ENCODE results near the gene TSTD1.
A peak's percentile ranks its signal among the peaks of the same experiment; 100 is the strongest.
"Not testable (repeated sequence)": the region's sequence is repeated elsewhere in the genome, so short reads cannot be mapped to it uniquely, and the experiment has no call there.

The TSTD1 gene

GRCh38 chr1:161069241-161069640, 30.5 kb upstream of the TSTD1 start:
- no peak for DNase-seq (ENCODE audit: low read depth in 2 of 2)

- DNase-seq (ENCODE audit: low read depth in 2 of 2), result no peak
These were observed 29.8 kb upstream of the TSTD1 start for GRCh38 chr1:161068306-161069234.

- no peak for DNase-seq (ENCODE audit: low read depth in 2 of 2)
These were observed 27.9 kb upstream of the TSTD1 start for GRCh38 chr1:161066694-161067093.

DNA sequence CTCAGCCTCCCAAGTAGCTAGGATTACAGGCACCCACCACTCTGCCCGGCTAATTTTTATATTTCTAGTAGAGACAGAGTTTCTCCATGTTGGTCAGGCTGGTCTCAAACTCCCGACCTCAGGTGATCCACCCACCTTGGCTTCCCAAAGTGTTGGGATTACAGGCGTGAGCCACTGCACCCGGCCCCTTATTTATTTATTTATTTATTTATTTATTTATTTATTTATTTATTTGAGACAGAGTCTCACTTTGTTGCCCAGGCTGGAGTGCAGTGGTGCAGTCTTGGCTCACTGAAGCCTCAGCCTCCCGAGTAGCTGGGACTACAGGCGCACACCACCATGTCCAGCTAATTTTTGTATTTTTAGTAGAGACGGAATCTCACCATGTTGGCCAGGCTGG, 26.9 kb upstream of the TSTD1 start:
- DNase-seq (ENCODE audit: low read depth in 2 of 2), result not testable (repeated sequence)

- not testable (repeated sequence) for DNase-seq (ENCODE audit: low read depth in 2 of 2)
These were observed 25.2 kb upstream of the TSTD1 start for GRCh38 chr1:161063936-161064335.

DNA sequence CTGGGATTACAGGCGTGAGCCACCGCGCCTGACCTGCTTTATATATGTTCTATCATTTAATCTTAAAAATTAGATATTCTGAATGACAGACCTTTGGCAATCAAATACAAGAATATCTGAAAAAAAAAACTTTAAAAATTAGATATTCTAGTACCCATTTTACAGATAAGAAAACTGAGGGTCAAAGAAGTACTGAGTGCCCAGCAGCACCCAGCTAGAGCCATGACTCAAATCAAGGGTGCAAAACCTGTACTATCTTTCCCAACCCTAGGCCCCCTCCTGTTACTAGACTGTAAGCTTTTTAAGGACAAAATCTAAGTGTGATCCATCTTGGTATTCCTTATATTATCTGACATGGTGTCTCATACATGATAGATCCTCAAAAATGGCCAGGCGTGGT, 22.7 kb upstream of the TSTD1 start:
- DNase-seq (ENCODE audit: low read depth in 2 of 2), result no peak

DNA sequence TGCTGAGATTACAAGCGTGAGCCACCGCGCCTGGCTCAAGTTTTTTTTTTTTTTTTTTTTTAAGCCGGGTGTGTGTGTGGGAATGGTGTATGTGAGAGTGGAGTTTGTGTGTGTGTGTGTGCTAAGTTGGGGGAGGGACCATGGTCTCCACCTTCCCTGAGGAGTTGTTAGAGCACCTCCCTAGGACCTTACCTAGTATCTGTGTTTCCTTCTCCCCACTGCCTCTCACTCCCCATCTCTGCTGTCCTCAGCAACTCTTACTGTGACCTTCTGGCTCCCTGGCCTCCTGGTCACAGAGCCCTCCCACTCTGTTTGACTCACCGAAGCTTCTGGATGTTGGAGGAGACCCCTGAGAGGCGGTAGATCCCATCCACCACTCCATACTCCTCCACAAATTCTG, 20.5 kb upstream of the TSTD1 start:
- DNase-seq (ENCODE audit: low read depth in 2 of 2), result no peak

DNA sequence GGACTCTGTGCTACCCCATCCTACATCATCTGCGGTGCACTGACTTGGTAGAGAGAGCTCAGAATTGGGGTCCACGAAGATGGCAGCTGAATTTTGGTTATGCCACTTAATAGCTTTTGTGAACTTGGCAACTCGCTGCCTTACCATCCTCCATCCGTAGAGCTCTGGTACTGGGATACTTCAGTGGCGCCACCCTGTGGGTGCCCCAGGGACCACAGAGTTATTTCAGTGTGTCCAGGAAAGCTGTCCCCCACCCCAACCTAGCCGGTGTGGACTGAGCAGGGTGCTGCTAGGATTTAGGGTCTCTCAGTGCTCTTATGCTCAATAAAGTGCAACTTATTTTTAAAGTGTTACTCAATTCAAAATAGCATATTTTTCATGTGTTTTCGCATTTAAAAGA, 16.0 kb upstream of the TSTD1 start:
- no peak for DNase-seq (ENCODE audit: low read depth in 2 of 2)

DNA sequence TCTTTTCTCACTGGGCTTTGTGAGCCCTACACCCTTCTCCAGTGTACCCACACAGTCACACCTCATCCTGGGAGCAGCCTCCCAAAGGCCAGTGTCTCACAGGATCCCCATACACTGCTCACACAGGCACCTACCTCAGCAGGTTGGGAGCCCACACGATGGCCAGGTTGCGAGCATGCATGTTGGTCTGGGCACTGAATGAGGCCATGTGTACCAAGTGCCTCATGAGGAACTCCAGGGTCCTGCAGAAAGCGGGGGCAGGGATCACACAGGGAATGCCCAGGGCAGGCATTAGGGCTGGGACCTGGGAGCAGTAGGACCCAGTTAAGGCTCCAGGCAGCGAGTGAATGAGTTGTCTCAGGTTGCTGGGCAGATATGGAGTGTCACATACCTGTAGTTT, 15.5 kb upstream of the TSTD1 start:
- DNase-seq (ENCODE audit: low read depth in 2 of 2), result no peak

- DNase-seq (ENCODE audit: low read depth in 2 of 2), result no peak
These were observed 14.1 kb upstream of the TSTD1 start for GRCh38 chr1:161052899-161053298.

DNA sequence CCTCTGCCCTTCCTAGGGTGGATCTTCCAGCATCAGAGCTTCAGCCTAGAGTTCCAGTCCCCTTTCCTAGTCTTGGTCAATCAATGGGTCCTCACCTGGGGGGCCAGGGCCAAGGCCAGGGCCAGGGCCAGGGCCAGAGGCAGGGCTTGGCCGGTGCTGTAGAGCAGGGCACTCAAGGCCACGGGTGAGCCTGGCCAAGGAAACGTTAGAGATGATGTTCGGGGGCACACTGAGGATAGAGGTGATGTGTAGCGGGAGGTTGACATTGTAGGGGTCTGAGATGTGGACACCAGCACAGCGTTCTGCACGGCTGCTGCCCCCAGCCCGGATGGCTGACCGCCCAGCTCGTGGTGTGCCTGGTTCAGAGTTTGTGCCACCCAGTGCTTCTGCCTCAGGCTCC, 12.5 kb upstream of the TSTD1 start:
- no peak for DNase-seq (ENCODE audit: low read depth in 2 of 2)

GRCh38 chr1:161048949-161049722, 10.4 kb upstream of the TSTD1 start:
- no peak for DNase-seq (ENCODE audit: low read depth in 2 of 2)

DNA sequence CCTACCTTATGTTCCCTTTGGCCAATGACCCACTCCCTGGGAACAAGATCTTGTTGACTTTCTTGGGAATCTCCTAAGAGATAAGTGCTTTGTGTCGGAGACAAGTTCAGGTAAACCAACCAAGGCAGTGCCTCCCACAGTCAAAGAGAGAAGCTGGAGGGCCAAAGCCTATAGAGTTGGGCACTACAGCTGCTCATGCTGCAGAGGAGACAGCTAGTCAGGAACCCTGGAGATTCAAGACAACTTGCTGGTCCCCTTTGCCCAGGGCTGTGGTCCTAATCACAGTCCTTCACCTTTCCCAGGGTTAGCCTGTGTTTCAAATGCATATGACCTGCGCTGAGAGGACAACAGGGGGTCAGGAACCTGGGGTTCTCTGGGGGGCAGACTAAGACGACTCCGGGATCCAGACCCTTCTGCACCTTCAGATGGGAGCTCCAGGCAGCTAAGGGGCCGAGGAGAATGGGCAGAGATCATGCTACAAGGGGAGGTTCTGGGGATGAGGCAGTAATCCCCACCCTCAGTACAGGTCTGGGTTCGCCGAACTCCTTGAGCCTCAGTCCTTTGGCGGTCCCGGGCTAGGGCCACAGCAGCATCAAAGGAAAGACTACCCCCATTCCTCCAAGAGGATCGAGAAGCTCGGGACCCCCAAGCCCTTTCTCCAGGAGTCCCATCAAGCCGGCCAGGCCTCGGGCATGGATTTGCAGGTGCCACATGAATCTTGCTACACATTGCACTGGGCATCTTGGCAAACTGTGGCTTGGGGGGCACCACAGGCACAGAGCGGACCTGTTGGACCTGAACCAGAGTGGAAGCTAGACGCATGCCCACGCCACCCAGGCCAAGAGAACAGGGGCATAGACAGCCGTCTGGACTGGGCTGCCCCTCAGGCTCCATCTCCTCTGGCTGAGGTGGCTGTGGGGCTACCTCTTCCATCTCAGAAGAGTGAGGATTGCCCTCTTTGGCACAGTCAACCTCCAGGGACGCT, 9.0 kb upstream of the TSTD1 start:
- no peak for DNase-seq (ENCODE audit: low read depth in 2 of 2)

DNA sequence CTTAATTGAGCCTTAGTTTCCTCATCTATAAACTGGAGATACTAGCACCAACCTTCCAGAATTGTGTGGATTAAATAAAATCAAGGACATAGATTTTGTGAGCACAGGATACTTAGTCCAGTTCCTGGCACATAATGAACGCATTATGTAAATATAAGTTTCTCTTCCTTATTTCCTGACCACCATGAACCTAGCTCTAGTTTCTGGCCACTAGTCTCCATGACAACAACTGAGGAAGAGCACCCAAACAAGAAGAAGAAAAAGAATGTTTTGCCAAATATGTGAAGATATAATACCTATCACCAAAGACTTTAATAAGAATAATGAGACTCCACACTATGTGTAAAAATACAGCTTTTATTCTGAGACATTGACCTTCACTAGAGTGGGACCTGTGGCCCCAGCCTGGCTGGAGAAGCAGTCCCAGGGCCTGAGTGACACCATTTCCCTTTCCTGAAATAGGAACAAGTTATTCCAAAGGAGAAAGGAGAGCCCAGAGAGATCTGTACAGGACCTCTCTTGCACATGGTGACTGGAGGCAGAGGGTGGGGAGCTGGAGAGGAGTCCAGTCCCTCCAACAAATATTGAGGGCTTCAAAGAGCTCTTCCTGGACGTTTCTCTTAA, 8.0 kb upstream of the TSTD1 start:
- no peak for DNase-seq (ENCODE audit: low read depth in 2 of 2)

- peak; percentile 85 to 86 for DNase-seq (ENCODE audit: low read depth in 2 of 2)
These were observed 7.2 kb upstream of the TSTD1 start, which contains the start of gene USF1 for GRCh38 chr1:161045736-161046604. Gene USF1 (minus strand): TSS chr1:161045977. CDS start chr1:161043275, 2,702 bp downstream.

DNA sequence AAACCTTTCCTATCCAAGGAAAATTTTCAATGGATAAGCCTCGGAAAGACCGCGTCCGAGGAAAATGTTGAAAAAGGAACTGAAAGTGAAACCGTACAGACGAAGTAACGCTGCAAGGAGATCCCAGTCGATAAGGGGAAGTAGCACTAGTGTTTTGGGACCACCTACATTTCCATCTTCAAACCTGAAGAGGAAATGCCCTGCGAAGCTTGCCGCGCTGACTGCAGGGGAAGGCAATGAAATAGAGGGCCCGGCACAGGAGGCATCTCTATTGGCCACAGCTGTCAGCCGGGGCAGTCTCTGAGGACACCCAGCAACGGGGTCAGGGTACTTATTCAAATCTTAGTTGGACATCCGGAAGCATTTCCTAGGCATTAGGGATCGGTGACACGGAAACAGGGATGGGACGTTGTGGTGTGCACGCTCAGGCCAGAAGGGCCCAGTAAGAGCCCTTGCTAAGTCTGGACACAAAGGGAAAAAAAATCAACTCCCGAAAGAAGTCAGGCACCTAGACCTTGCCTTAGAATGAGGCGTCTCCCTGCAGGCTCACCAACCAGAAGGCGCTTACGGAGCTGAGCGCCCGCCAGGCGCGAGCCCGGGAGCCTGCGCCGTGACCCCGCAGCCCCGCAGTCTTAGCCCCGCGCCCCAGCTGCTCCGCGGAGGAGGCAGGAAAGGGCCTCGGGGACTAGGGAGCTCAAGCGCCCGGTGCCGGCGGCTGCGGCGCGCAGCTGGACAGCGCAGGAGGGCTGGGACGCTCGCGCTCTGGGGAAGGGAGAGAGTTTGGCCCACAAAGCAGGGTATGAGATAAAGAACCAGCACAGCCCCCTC, 6.4 kb upstream of the TSTD1 start:
- peak in 1 of 2 experiments; percentile 1 for DNase-seq (ENCODE audit: low read depth in 2 of 2)

DNA sequence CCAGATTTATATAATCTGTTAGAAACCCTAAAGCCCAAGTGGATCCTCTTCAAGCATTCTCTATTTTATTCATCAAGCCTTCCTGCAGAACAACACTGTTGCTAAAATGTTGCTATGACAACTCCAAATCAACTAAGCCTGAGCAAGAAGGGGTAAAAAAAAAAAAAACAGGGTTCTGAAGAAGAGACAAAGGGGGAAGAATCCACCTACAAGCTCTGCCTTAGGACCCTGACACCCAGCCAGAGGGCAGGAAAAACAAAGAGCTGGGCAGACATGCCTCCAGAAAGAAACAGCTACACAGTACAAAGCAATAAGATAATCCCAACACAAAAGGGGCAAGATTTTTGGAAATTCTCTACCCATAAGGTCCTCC, 5.8 kb upstream of the TSTD1 start:
- DNase-seq (ENCODE audit: low read depth in 2 of 2), result no peak

- DNase-seq (ENCODE audit: low read depth in 2 of 2), result no peak
These were observed 782 bp upstream of the TSTD1 start for GRCh38 chr1:161039546-161039945.

GRCh38 chr1:161039154-161039545, 386 bp upstream of the TSTD1 start:
- no peak for DNase-seq (ENCODE audit: low read depth in 2 of 2)
